Aorta (tissue), 5 donors: ENCODE data around the gene DGKB. TPM values are rescaled to one million over a fixed set of nuclear protein-coding genes. Genes with fewer than 3 reads are reported as not detected.

Source experiments
- ATAC-seq: fragments of 200-7000 bp; cut with Tn5 transposase; one replicate; pipeline ENCODE4 v1.9.1; 2022; ENCODE audit warnings: moderate library complexity; ENCODE audit not compliant: low FRiP score
- DNase-seq, 2 donors: peaks; one replicate each; pipeline ENCODE4 v3.0.0-alpha.2; 2020
- H3K27ac ChIP-seq, 2 donors: one replicate each; pipeline ENCODE4 v1.5.1; 2013; ENCODE audit warnings: low read length in 2 of 2, mild to moderate bottlenecking in 2 of 2, moderate library complexity in 2 of 2, control low read depth in 1 of 2, inconsistent platforms in 1 of 2, low read depth in 1 of 2
- H3K27me3 ChIP-seq, 2 donors: one replicate each; pipeline ENCODE4 v1.6.1; 2013; ENCODE audit warnings: control low read depth in 1 of 2, low read length in 1 of 2, mild to moderate bottlenecking in 1 of 2, moderate library complexity in 1 of 2; ENCODE audit not compliant: insufficient read depth in 2 of 2, control insufficient read depth in 1 of 2
- H3K36me3 ChIP-seq, 2 donors: one replicate each; pipeline ENCODE4 v1.6.1; 2013; ENCODE audit warnings: control low read depth in 1 of 2, low read length in 1 of 2, mild to moderate bottlenecking in 1 of 2; ENCODE audit not compliant: insufficient read depth in 2 of 2, control insufficient read depth in 1 of 2
- H3K4me1 ChIP-seq, 2 donors: one replicate each; pipeline ENCODE4 v1.6.1; 2013; ENCODE audit warnings: low read length in 2 of 2, control low read depth in 1 of 2, mild to moderate bottlenecking in 1 of 2, moderate library complexity in 1 of 2; ENCODE audit not compliant: insufficient read depth in 2 of 2, control insufficient read depth in 1 of 2
- H3K4me3 ChIP-seq, 2 donors: one replicate each; pipeline ENCODE4 v1.5.1; 2013; ENCODE audit warnings: low read length in 2 of 2, control low read depth in 1 of 2, mild to moderate bottlenecking in 1 of 2
- H3K9me3 ChIP-seq: one replicate; pipeline ENCODE4 v1.6.1; 2013; ENCODE audit warnings: mild to moderate bottlenecking, low read length; ENCODE audit not compliant: control insufficient read depth
- WGBS, 2 donors: extraction: QIAGEN DNeasy Blood & Tissue Kit; methylation state at CpG; one replicate each; pipeline ENCODE4 v1.1.7; 2013; 5-methylcytosine and 5-hydroxymethylcytosine counted together
- intact Hi-C, 2 donors: fragments of 100-400 bp; cut with DNase I; formaldehyde crosslinking; loops; one replicate each; pipeline versions ENCODE4 v1.14.2 to v1.15.0; 2022
- polyA plus RNA-seq, 2 donors: library from polyadenylated mRNA; stranded (reverse); fragments of 200-250 nt; gene quantifications; one replicate each; pipeline ENCODE4 v1.2.3, GENCODE V29; 2013
- total RNA-seq, 2 donors: library from RNA; stranded (reverse); fragmentation: NEBNext Ultra II Directional; extraction: Animal tissue kit (Norgen Biotek cat#: 25700); gene quantifications; one replicate each; pipeline ENCODE4 v1.2.1, GENCODE V29; 2021
- donor health status: healthy with polysubstance abuse.
- donor health status: Bipolar disorder and iron deficiency.
- donor health status: DM: no; HTN: no; CAD: no.
- donor health status: DM: no; HTN: no; CAD: no.
- donor health status: DM: yes; HTN: yes; CAD: no.

DGKB gene
- total and polyA plus RNA-seq, 4 donors: 0.96 to 1.1 TPM; not detected in 2

DNA sequence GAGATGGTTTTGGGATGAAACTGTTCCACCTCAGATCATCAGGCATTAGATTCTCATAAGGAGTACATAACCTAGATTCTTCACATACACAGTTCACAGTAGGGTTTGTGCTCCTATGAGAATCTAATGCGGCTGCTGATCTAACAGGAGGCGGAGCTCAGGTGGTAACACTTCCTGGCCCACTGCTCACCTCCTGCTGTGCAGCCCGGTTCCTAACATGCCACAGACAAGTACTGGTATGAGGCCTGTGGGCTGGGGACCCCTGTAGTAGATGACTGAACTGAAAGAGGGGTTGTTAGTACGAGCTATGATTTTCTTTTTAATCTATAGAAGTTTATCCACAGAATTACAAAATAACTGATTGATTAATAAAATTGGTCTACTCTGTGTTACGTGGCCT lies 48.1 kb downstream of the DGKB start:
- no peak overlapping the region for H3K27ac ChIP-seq
- no peaks in the 10 kb centered on the region for H3K9me3 ChIP-seq
- intact Hi-C loops: no loop called here
- ATAC-seq: no peak
- H3K4me3 ChIP-seq: no peak overlapping the region
- H3K27me3 ChIP-seq: no peaks in the 10 kb centered on the region
- no peaks in the 10 kb centered on the region for H3K36me3 ChIP-seq
- no peaks in the 10 kb centered on the region for H3K4me1 ChIP-seq
- no peak for DNase-seq
- 82 to 87% methylated on average over 5 of the region's 5 CpGs for WGBS, 2 donors

DNA sequence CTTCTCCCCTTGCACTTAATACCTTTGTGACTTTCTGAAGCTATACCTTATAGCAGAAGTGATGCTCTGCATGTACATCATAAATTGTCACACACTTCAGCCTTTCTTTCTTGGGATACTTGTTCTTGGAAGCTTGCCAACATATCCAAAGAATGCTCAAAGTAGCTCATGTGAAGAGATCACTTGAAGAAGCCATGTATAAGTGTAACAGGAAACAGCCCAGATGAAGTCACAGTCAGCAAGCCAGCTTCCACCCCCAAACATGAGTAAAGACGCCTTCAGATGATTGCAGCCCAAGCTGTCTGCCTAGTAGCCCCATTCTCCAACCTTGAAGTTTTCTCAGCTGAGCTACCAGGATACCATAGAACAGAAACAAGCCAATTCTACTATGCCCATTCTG lies 50.9 kb downstream of the DGKB start:
- Histone ChIP-seq H3K27me3 (no peaks in the 10 kb centered on the region), H3K9me3 (peaks cover under 1% of the 10 kb centered on the region), H3K27ac (no peak overlapping the region), H3K4me1 (no peaks in the 10 kb centered on the region), H3K36me3 (no peaks in the 10 kb centered on the region), H3K4me3 (no peak overlapping the region)
- 39 to 55% methylated on average over 1 of the region's 1 CpG for WGBS, 2 donors
- intact Hi-C loops: no loop called here
- no peak for ATAC-seq
- no peak for DNase-seq

DNA sequence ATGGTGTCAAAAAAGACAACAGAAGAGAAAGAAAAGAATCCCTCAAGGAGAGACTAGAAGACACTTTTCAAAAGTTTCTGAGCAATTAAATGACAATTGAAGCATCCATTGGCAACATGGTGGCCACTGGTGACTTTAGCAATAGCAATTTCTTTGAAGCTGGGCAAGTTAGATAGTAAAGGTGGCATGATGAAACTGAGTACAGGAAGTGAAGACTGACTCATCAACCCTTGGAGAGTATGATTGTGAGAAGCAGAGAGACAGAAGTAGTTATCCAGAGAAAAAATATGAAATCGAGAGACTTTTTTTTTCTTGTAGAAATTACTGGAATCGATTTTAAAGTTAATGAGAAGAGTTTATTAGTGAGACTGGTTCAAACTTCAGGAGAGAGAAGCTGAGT lies 52.5 kb downstream of the DGKB start:
- no peak for ATAC-seq
- no peaks in the 10 kb centered on the region for H3K36me3 ChIP-seq
- H3K4me3 ChIP-seq: no peak overlapping the region
- no peak overlapping the region for H3K27ac ChIP-seq
- DNase-seq: no peak
- peaks cover 3% of the 10 kb centered on the region for H3K9me3 ChIP-seq
- no peaks in the 10 kb centered on the region for H3K4me1 ChIP-seq
- H3K27me3 ChIP-seq: no peaks in the 10 kb centered on the region
- WGBS, 2 donors: 85 to 87% methylated on average over 2 of the region's 2 CpGs
- intact Hi-C loops: no loop called here

DNA sequence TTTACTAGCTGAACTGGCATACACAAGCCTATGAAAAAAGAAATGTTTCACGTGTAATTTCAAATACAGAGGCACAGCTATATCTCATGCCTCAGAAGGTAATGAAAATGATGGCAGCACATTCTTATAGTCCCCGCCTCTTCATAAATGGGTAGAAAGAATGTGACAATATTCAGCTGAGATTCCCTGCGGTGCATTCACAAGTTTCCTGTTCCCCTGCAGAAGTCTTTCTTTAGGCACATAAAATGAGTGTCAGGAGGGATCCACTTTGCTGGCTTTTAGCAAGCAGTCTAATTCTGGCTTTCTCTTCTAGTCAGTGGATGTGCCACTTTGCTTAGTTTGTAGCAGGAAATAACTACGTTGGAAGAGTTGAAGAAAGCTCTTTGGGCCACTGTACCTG lies 56.1 kb downstream of the DGKB start:
- Histone ChIP-seq H3K27me3 (no peaks in the 10 kb centered on the region), H3K4me3 (no peak overlapping the region), H3K4me1 (no peaks in the 10 kb centered on the region), H3K9me3 (peaks cover 3% of the 10 kb centered on the region), H3K36me3 (no peaks in the 10 kb centered on the region), H3K27ac (no peak overlapping the region)
- 66 to 70% methylated on average over 4 of the region's 4 CpGs for WGBS, 2 donors
- ATAC-seq: no peak
- intact Hi-C loops: no loop called here
- no peak for DNase-seq

DNA sequence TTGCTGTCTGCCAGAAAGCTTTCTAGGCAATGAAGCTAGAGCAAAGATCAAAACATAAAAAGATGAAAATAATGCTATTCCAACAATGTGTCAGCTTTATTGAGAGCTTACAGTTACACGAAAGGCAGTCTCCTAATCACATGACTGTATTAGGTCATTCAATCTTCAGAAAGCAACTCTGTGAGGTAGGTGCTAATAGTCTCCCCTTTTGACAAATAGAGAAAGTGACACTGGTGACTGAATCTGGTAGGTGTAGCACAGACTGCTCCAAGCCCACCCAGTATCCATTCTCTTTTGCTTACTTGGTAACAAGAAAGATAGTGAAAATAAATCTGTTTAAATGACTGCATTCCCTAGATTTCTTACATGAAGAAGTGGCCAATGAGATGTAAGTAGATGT lies 58.8 kb downstream of the DGKB start:
- no peak overlapping the region for H3K4me3 ChIP-seq
- 55 to 83% methylated on average over 1 of the region's 1 CpG for WGBS, 2 donors
- no peak overlapping the region for H3K27ac ChIP-seq
- H3K27me3 ChIP-seq: no peaks in the 10 kb centered on the region
- ATAC-seq: no peak
- H3K4me1 ChIP-seq: no peaks in the 10 kb centered on the region
- intact Hi-C loops: no loop called here
- H3K36me3 ChIP-seq: no peaks in the 10 kb centered on the region
- DNase-seq: no peak
- H3K9me3 ChIP-seq: peaks cover 3% of the 10 kb centered on the region

DNA sequence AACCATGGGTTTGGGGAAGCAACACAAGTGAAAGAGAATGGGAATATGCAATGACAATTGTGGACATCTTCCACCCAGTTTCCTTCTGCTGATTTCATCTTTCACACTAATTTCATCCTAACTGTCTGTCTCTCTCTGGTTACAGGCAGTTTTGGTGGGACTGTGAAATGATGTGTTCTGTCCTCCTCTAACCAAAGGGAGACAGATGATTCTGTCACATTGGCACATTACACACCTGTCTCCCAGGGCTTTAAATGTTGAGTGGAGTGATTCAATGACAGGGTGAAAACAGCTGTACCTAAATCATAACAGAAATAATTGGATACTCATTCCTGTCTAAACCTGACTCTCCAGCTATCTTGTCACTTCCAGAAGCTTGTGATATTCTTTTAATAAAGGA lies 60.0 kb downstream of the DGKB start:
- peaks cover 3% of the 10 kb centered on the region for H3K9me3 ChIP-seq
- ATAC-seq (no peak), DNase-seq (no peak)
- intact Hi-C loops: no loop called here
- no peaks in the 10 kb centered on the region for H3K36me3 ChIP-seq
- H3K4me3 ChIP-seq: no peak overlapping the region
- no peaks in the 10 kb centered on the region for H3K27me3 ChIP-seq
- no peaks in the 10 kb centered on the region for H3K4me1 ChIP-seq
- H3K27ac ChIP-seq: no peak overlapping the region

DNA sequence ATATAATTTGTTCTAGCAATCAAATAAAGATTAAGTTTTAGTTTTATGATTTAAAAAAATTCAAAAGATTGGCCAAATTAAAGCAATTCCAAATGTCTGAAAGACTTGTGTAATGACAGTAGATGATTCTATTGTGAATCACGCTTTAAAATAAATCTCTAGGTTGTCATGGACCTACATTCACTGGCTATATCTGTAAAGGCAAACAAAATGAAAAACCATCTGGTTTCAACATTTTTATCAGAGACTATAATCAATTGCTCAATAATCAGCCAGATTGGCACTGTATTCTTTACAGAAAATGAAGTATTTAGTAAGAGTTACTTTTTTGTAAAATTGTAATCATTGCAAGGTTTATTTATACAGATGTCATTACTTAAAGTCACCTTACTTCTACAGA lies 60.7 kb downstream of the DGKB start:
- Histone ChIP-seq H3K9me3 (peaks cover 3% of the 10 kb centered on the region), H3K27ac (no peak overlapping the region), H3K27me3 (no peaks in the 10 kb centered on the region), H3K4me3 (no peak overlapping the region), H3K36me3 (no peaks in the 10 kb centered on the region), H3K4me1 (no peaks in the 10 kb centered on the region)
- ATAC-seq (no peak), DNase-seq (no peak)
- intact Hi-C loops: no loop called here
- 89 to 95% methylated on average over 1 of the region's 1 CpG for WGBS, 2 donors

DNA sequence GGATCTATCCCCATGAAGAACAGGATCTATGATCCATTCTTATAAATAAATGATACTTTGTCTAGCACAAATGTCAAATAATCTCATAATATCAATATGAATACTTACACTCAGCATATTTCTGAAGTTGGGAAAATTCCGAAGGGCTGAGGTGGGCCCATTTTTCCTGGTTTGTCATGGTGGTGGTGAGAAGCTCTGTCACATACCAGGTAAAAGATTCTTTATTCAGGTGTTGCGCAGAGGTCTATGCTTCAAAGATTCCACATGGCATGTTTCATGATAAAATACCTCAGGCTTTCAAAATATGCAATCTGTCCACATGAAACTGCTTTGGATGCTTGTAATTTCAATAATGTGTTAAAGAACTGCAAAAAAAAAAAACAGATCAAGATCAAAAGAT lies 61.5 kb downstream of the DGKB start:
- H3K4me3 ChIP-seq: no peak overlapping the region
- intact Hi-C loops: no loop called here
- 89 to 92% methylated on average over 2 of the region's 2 CpGs for WGBS, 2 donors
- H3K27ac ChIP-seq: no peak overlapping the region
- H3K27me3 ChIP-seq: no peaks in the 10 kb centered on the region
- no peaks in the 10 kb centered on the region for H3K9me3 ChIP-seq
- DNase-seq (no peak), ATAC-seq (no peak)
- no peaks in the 10 kb centered on the region for H3K4me1 ChIP-seq
- no peaks in the 10 kb centered on the region for H3K36me3 ChIP-seq

DNA sequence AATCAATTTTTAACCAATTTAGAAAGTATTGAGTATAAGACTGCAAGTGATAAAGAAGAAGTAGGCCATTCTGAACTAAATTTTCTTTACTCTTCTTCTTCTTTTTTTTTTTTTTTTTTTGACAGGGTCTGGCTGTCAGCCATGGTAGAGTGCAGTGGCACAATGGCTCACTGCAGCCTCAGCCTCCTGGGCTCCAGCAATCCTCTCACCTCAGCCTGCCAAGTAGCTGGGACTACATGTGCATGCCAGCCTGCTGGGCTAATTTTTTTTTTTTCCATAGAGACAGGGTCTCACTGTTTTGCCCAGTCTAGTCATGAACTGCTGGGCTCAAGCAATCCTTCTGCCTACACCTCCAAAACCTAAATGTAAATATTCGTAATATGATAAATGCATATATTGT lies 63.2 kb downstream of the DGKB start:
- H3K9me3 ChIP-seq: no peaks in the 10 kb centered on the region
- ATAC-seq (no peak), DNase-seq (no peak)
- H3K27ac ChIP-seq: no peak overlapping the region
- no peaks in the 10 kb centered on the region for H3K27me3 ChIP-seq
- 97 to 98% methylated on average over 1 of the region's 1 CpG for WGBS, 2 donors
- no peaks in the 10 kb centered on the region for H3K36me3 ChIP-seq
- H3K4me1 ChIP-seq: no peaks in the 10 kb centered on the region
- H3K4me3 ChIP-seq: no peak overlapping the region
- intact Hi-C loops: no loop called here

DNA sequence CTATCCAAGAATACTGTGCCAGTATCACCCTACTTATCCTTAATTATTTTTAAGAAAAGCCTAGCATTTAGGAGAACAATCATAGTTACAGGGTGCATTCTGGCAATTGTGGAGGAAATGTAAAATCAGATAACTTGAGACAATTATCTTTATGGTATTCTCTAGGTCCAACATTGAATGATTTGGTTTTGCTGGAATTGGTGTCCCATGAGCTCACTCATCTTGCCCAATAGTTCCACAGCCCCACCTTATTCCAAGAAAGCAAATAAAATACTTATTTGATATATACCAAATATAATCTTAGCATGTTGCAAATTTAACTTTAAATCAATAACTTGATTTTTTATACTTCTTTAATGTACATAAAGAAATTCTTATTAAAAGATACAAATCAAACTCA lies 65.3 kb downstream of the DGKB start:
- intact Hi-C loops: no loop called here
- no peak overlapping the region for H3K4me3 ChIP-seq
- no peak for DNase-seq
- H3K27me3 ChIP-seq: no peaks in the 10 kb centered on the region
- H3K9me3 ChIP-seq: no peaks in the 10 kb centered on the region
- no peak for ATAC-seq
- no peak overlapping the region for H3K27ac ChIP-seq
- H3K4me1 ChIP-seq: no peaks in the 10 kb centered on the region
- H3K36me3 ChIP-seq: no peaks in the 10 kb centered on the region
